Neural progenitor cell (in vitro differentiated cells): ENCODE measurements around the gene DLEC1.

Experiments used
- CTCF ChIP-seq: fragments of 200-600 bp; sonication (generic); IDR thresholded peaks from 2 replicates; pipeline ENCODE4 v1.5.1; 2017; ENCODE audit warnings: antibody characterized with exemption, mild to moderate bottlenecking
- EZH2 ChIP-seq: fragments of 200-600 bp; sonication (generic); IDR thresholded peaks from 2 replicates; pipeline ENCODE4 v1.6.1; 2017; ENCODE audit warnings: antibody characterized with exemption, mild to moderate bottlenecking, moderate library complexity

- TF ChIP-seq EZH2: no peak
- no peak for TF ChIP-seq CTCF
Measured at GRCh38 chr3:38170722-38171121, 131.7 kb downstream of the DLEC1 start.
